ENCODE measurements around the gene TANK.

DNA sequence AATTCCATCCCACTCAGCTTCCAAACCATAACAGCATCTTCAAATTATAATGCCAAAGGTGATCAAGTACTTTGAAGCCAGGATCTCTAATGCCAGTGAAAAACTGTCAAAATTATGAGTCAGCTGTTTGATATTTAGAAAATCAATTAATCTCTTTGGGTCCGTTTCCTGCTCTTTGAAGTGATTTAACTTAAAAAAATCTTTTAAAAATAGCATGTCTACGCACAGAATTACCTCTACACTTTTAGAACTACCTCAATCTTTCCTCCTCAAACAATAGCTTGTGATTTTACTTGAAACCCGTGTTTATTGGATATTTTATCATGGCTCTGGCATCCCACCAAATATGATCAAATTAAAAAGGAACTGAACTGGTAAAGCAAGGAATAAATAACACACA lies 31.3 kb upstream of the TANK start:
- TF ChIP-seq, protein P1, sequence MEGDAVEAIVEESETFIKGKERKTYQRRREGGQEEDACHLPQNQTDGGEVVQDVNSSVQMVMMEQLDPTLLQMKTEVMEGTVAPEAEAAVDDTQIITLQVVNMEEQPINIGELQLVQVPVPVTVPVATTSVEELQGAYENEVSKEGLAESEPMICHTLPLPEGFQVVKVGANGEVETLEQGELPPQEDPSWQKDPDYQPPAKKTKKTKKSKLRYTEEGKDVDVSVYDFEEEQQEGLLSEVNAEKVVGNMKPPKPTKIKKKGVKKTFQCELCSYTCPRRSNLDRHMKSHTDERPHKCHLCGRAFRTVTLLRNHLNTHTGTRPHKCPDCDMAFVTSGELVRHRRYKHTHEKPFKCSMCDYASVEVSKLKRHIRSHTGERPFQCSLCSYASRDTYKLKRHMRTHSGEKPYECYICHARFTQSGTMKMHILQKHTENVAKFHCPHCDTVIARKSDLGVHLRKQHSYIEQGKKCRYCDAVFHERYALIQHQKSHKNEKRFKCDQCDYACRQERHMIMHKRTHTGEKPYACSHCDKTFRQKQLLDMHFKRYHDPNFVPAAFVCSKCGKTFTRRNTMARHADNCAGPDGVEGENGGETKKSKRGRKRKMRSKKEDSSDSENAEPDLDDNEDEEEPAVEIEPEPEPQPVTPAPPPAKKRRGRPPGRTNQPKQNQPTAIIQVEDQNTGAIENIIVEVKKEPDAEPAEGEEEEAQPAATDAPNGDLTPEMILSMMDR (IDR thresholded peaks at IDR 0.05; ENCODE audit: insufficient read depth, low read length, poor library complexity, severe bottlenecking), result no peak
- no peak for TF ChIP-seq EZH2phosphoT487 (conservative IDR thresholded peaks at IDR 0.05; ENCODE audit: low read length)

All from SU-DHL-6 (cell line).